WTC11 (cell line): Measurements from ENCODE around the gene THSD4. TPM values are rescaled to one million over a fixed set of nuclear protein-coding genes. Genes with fewer than 3 reads are reported as not detected.

Source experiments
- ATAC-seq: fragments of 200-7000 bp; cut with Tn5 transposase; 2 replicates; pipeline ENCODE4 v1.10.0; 2021; ENCODE audit warnings: mild to moderate bottlenecking, moderate library complexity
- CTCF ChIA-PET: fragments of 300-600 bp; sonication (Branson Sonifier 250); formaldehyde crosslinking; loops from one replicate; lab custom pipeline; 2021; ENCODE audit warnings: antibody characterized with exemption; lab: Charles Lee
- POLR2A ChIA-PET: fragments of 350-600 bp; sonication (Branson Sonifier 250); formaldehyde crosslinking; loops from one replicate; lab custom pipeline; 2021; ENCODE audit warnings: antibody characterized with exemption; lab: Charles Lee
- DNase-seq: peaks from one replicate; pipeline ENCODE4 v3.0.0; 2021; ENCODE audit warnings: low spot score
- H3K27ac Mint-ChIP-seq: 2 replicates; pipeline ENCODE4 v1.8.0; 2021; ENCODE audit warnings: mixed read lengths
- H3K27me3 Mint-ChIP-seq: 2 replicates; pipeline ENCODE4 v1.8.0; 2021; ENCODE audit warnings: low read depth, mild to moderate bottlenecking, moderate library complexity, mixed read lengths
- H3K36me3 Mint-ChIP-seq: 2 replicates; pipeline ENCODE4 v1.8.0; 2021; ENCODE audit warnings: mixed read lengths
- H3K4me1 Mint-ChIP-seq: 2 replicates; pipeline ENCODE4 v1.8.0; 2022; ENCODE audit warnings: mixed read lengths
- H3K4me3 Mint-ChIP-seq: 2 replicates; pipeline ENCODE4 v1.8.0; 2021; ENCODE audit warnings: mild to moderate bottlenecking, moderate library complexity, mixed read lengths
- H3K9me3 Mint-ChIP-seq: 2 replicates; pipeline ENCODE4 v1.8.0; 2021; ENCODE audit warnings: mixed read lengths
- AR ChIP-seq: fragments of 250-450 bp; sonication (Bioruptor Pico); IDR thresholded peaks from 2 replicates; pipeline ENCODE4 v1.9.0; 2021; ENCODE audit warnings: mild to moderate bottlenecking
- CREM ChIP-seq: sonication (generic); formaldehyde crosslinking; IDR thresholded peaks from 2 replicates; pipeline ENCODE4 v1.8.1; 2022; ENCODE audit warnings: mild to moderate bottlenecking, missing genetic modification reagents, moderate library complexity
- EMX1 ChIP-seq: fragments of 250-450 bp; sonication (Bioruptor Pico); IDR thresholded peaks from 2 replicates; pipeline ENCODE4 v1.8.0; 2021; ENCODE audit warnings: mild to moderate bottlenecking
- ETV6 ChIP-seq: sonication (generic); formaldehyde crosslinking; IDR thresholded peaks from 2 replicates; pipeline ENCODE4 v1.8.1; 2022; ENCODE audit warnings: mild to moderate bottlenecking, missing genetic modification reagents
- FOXK1 ChIP-seq: sonication (generic); formaldehyde crosslinking; IDR thresholded peaks from 2 replicates; pipeline ENCODE4 v1.8.0; 2022; ENCODE audit warnings: mild to moderate bottlenecking, moderate library complexity, missing genetic modification reagents
- GABPB1 ChIP-seq: sonication (generic); formaldehyde crosslinking; IDR thresholded peaks from 2 replicates; pipeline ENCODE4 v1.8.1; 2023; ENCODE audit warnings: mild to moderate bottlenecking, missing genetic modification reagents
- GTF2I ChIP-seq: fragments of 250-450 bp; sonication (Bioruptor Pico); conservative IDR thresholded peaks from 2 replicates; pipeline ENCODE4 v1.4.0; 2021; ENCODE audit warnings: mild to moderate bottlenecking
- IRF1 ChIP-seq: sonication (generic); formaldehyde crosslinking; IDR thresholded peaks from 2 replicates; pipeline ENCODE4 v1.8.0; 2023; ENCODE audit warnings: missing genetic modification reagents
- NFE2L1 ChIP-seq: sonication (generic); formaldehyde crosslinking; IDR thresholded peaks from 2 replicates; pipeline ENCODE4 v1.8.1; 2023; ENCODE audit warnings: missing genetic modification reagents
- NR1H2 ChIP-seq: sonication (generic); formaldehyde crosslinking; IDR thresholded peaks from 2 replicates; pipeline ENCODE4 v1.9.0; 2021; ENCODE audit warnings: mild to moderate bottlenecking, moderate library complexity, missing genetic modification reagents
- NR2C2 ChIP-seq: sonication (generic); formaldehyde crosslinking; IDR thresholded peaks from 2 replicates; pipeline ENCODE4 v1.8.0; 2022; ENCODE audit warnings: mild to moderate bottlenecking, missing genetic modification reagents
- SMAD4 ChIP-seq: sonication (generic); formaldehyde crosslinking; IDR thresholded peaks from 2 replicates; pipeline ENCODE4 v1.8.0; 2022; ENCODE audit warnings: mild to moderate bottlenecking, missing genetic modification reagents
- STAT6 ChIP-seq: sonication (generic); formaldehyde crosslinking; conservative IDR thresholded peaks from 2 replicates; pipeline ENCODE4 v1.8.1; 2023; ENCODE audit warnings: mild to moderate bottlenecking, low read depth, missing genetic modification reagents, moderate library complexity
- TCF7 ChIP-seq: sonication (generic); formaldehyde crosslinking; IDR thresholded peaks from 2 replicates; pipeline ENCODE4 v1.8.0; 2022; ENCODE audit warnings: mild to moderate bottlenecking, low read depth, missing genetic modification reagents, moderate library complexity
- ZNF121 ChIP-seq: sonication (generic); formaldehyde crosslinking; IDR thresholded peaks from 2 replicates; pipeline ENCODE4 v1.8.0; 2023; ENCODE audit warnings: missing genetic modification reagents
- ZNF219 ChIP-seq: sonication (generic); formaldehyde crosslinking; IDR thresholded peaks from 2 replicates; pipeline ENCODE4 v1.8.0; 2023; ENCODE audit warnings: missing genetic modification reagents, mild to moderate bottlenecking, borderline replicate concordance
- ZNF317 ChIP-seq: sonication (generic); formaldehyde crosslinking; IDR thresholded peaks from 2 replicates; pipeline ENCODE4 v1.8.1; 2023; ENCODE audit warnings: low read depth, mild to moderate bottlenecking, moderate library complexity, missing genetic modification reagents, borderline replicate concordance
- ZNF396 ChIP-seq: fragments of 250-450 bp; sonication (Bioruptor Pico); IDR thresholded peaks from 2 replicates; pipeline ENCODE4 v1.8.0; 2021; ENCODE audit warnings: mild to moderate bottlenecking, moderate library complexity, borderline replicate concordance
- total RNA-seq: library from RNA; stranded (reverse); gene quantifications from 3 replicates; pipeline ENCODE4 v1.2.3, GENCODE V29; 2021

The THSD4 gene
- total RNA-seq, 1 experiment from 2014 or later = 7.8 TPM

- CTCF ChIA-PET = no interaction called here
- H3K4me1 Mint-ChIP-seq = peaks cover 26% of the 10 kb centered on the region
- no peak for TF ChIP-seq EMX1 (CRISPR knock-in tag)
- no peak for TF ChIP-seq NR2C2
- TF ChIP-seq NR1H2 (CRISPR knock-in tag) = no peak
- TF ChIP-seq ZNF317 (CRISPR knock-in tag) = no peak
- TF ChIP-seq, all 79 proteins: peak for 0
Observed at GRCh38 chr15:71654720-71655174, 539.5 kb downstream of the THSD4 start.

GRCh38 chr15:71656425-71656824 is 541.2 kb downstream of the THSD4 start:
- Mint-ChIP-seq H3K4me1 (peaks cover 17% of the 10 kb centered on the region), H3K27ac (no peak overlapping the region), H3K9me3 (no peaks in the 10 kb centered on the region), H3K4me3 (no peak overlapping the region), H3K27me3 (no peaks in the 10 kb centered on the region), H3K36me3 (no peaks in the 10 kb centered on the region)
- no peak for ATAC-seq
- ChIA-PET POLR2A (no interaction called here), CTCF (interaction anchor here (0.8 kb wide), 1 partner anchor 84 kb away, joined by 4 read pairs; no protein-coding TSS in a partner anchor)
- TF ChIP-seq TCF7 (CRISPR knock-in tag) = no peak
- no peak for TF ChIP-seq ETV6
- no peak for TF ChIP-seq NR2C2
- TF ChIP-seq CREM (CRISPR knock-in tag) = no peak
- no peak for TF ChIP-seq FOXK1 (CRISPR knock-in tag)
- TF ChIP-seq STAT6 (CRISPR knock-in tag) = no peak
- TF ChIP-seq ZNF121 (CRISPR knock-in tag) = no peak
- no peak for TF ChIP-seq ZNF219 (CRISPR knock-in tag)
- TF ChIP-seq AR (CRISPR knock-in tag) = no peak
- TF ChIP-seq GABPB1 = no peak
- no peak for TF ChIP-seq NFE2L1 (CRISPR knock-in tag)
- no peak for TF ChIP-seq SMAD4
- TF ChIP-seq IRF1 (CRISPR knock-in tag) = no peak
- TF ChIP-seq ZNF396 = no peak
- TF ChIP-seq, all 79 proteins: peak for 0
- DNase-seq = no peak

More at GRCh38 chr15:71654720-71655174, 539.5 kb downstream of the THSD4 start:
- Mint-ChIP-seq H3K36me3 (no peaks in the 10 kb centered on the region), H3K4me3 (no peak overlapping the region), H3K9me3 (no peaks in the 10 kb centered on the region), H3K27ac (no peak overlapping the region), H3K27me3 (no peaks in the 10 kb centered on the region)
- ATAC-seq (0 out of 2 replicates have a peak, but pooled peaks have one; percentile 24), DNase-seq (no peak)
- POLR2A ChIA-PET = no interaction called here

GRCh38 chr15:71657141-71657540 is 541.9 kb downstream of the THSD4 start:
- Mint-ChIP-seq H3K36me3 (no peaks in the 10 kb centered on the region), H3K4me1 (peaks cover 15% of the 10 kb centered on the region), H3K9me3 (no peaks in the 10 kb centered on the region), H3K27ac (no peak overlapping the region), H3K4me3 (no peak overlapping the region), H3K27me3 (no peaks in the 10 kb centered on the region)
- ChIA-PET CTCF (interaction anchor here (0.8 kb wide), 1 partner anchor 85 kb away, joined by 4 read pairs; no protein-coding TSS in a partner anchor), POLR2A (no interaction called here)
- TF ChIP-seq GTF2I (CRISPR knock-in tag) (no peak), GABPB1 (peak; percentile 21; the same call in 1 of the 2 replicates)
- DNase-seq (no peak), ATAC-seq (no peak)
